Parathyroid adenoma (tissue), 2 donors: ENCODE results near the gene SDK2.

Experiments used
- H2AFZ ChIP-seq: fragments of 300-600 bp; sonication (generic); one replicate; pipeline ENCODE4 v1.7.0; 2017; ENCODE audit warnings: antibody characterized with exemption, mild to moderate bottlenecking
- H3K27ac ChIP-seq: fragments of 300-600 bp; sonication (generic); one replicate; pipeline ENCODE4 v1.7.0; 2017
- H3K27me3 ChIP-seq: fragments of 300-600 bp; sonication (generic); one replicate; pipeline ENCODE4 v1.7.0; 2017; ENCODE audit warnings: low read length; ENCODE audit not compliant: control insufficient read depth, insufficient read depth
- H3K36me3 ChIP-seq: fragments of 300-600 bp; sonication (generic); one replicate; pipeline ENCODE4 v1.7.0; 2017; ENCODE audit warnings: low read length; ENCODE audit not compliant: control insufficient read depth, insufficient read depth
- H3K4me1 ChIP-seq: fragments of 300-600 bp; sonication (generic); one replicate; pipeline ENCODE4 v1.7.0; 2017; ENCODE audit warnings: control low read depth
- H3K4me2 ChIP-seq: fragments of 300-600 bp; sonication (generic); one replicate; pipeline ENCODE4 v1.7.0; 2017; ENCODE audit warnings: low read length
- H3K4me3 ChIP-seq: fragments of 300-600 bp; sonication (generic); one replicate; pipeline ENCODE4 v1.7.0; 2017; ENCODE audit warnings: low read depth, low read length
- H3K79me2 ChIP-seq: fragments of 300-600 bp; sonication (generic); one replicate; pipeline ENCODE4 v1.7.0; 2017; ENCODE audit warnings: control low read depth
- H3K9ac ChIP-seq: fragments of 300-600 bp; sonication (generic); one replicate; pipeline ENCODE4 v1.7.0; 2017; ENCODE audit warnings: mild to moderate bottlenecking
- H3K9me3 ChIP-seq: fragments of 300-600 bp; sonication (generic); one replicate; pipeline ENCODE4 v1.7.0; 2017; ENCODE audit warnings: low read length; ENCODE audit not compliant: control insufficient read depth
- TF ChIP-seq, protein P1 (sequence below): fragments of 300-600 bp; sonication (generic); IDR thresholded peaks from one replicate; pipeline ENCODE4 v1.7.0; 2017; ENCODE audit warnings: antibody characterized with exemption, mild to moderate bottlenecking
- donor health status: primary hyperparathyroidism.

SDK2 gene

DNA sequence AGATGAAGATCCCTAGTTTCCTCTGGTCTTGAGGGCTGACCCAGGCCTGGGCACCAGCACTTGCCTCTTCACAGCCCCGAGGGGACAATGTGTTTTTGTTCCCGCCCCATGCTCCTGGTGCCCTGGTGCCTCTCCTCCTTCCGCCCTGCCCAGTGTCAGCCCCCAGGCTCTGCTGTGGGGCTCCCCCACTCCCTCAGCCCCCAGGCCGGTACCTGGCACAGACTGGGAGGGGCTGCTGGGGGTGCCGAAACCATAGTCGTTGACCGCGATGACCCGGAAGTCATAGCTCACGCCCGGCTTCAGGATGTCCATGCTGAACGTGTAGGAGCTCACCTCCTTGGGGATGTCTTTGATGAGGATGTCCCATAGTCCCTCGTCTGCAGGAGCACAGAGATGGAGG is 292.0 kb downstream of the SDK2 start:
- Histone ChIP-seq H3K27me3 (no peaks in the 10 kb centered on the region), H3K4me1 (no peaks in the 10 kb centered on the region), H3K4me2 (no peak overlapping the region), H3K36me3 (no peaks in the 10 kb centered on the region), H3K27ac (no peak overlapping the region), H3K4me3 (no peak overlapping the region), H3K9ac (no peak overlapping the region), H3K9me3 (no peaks in the 10 kb centered on the region), H2AFZ (no peak overlapping the region), H3K79me2 (no peaks in the 10 kb centered on the region)
- TF ChIP-seq, protein P1, sequence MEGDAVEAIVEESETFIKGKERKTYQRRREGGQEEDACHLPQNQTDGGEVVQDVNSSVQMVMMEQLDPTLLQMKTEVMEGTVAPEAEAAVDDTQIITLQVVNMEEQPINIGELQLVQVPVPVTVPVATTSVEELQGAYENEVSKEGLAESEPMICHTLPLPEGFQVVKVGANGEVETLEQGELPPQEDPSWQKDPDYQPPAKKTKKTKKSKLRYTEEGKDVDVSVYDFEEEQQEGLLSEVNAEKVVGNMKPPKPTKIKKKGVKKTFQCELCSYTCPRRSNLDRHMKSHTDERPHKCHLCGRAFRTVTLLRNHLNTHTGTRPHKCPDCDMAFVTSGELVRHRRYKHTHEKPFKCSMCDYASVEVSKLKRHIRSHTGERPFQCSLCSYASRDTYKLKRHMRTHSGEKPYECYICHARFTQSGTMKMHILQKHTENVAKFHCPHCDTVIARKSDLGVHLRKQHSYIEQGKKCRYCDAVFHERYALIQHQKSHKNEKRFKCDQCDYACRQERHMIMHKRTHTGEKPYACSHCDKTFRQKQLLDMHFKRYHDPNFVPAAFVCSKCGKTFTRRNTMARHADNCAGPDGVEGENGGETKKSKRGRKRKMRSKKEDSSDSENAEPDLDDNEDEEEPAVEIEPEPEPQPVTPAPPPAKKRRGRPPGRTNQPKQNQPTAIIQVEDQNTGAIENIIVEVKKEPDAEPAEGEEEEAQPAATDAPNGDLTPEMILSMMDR, result no peak

DNA sequence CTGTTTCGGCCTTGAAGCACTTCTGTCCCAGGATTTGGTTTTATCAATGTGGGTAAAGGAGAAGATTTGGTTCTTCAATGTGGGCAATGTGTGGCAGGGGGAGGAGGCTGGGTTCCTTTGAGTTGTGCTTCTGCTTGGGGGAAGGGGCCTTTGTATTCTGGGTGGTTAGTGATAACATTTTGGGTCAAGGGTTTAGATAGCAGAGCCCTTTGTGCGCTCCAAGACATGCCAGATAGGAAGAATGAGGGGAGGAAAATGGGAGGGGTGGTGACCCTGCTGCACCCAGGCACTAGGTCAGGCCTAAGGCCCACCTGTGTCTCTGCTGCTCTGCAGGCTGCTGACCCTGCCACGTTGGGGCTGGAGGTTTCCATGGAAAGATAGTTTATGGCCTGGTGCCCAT is 292.5 kb downstream of the SDK2 start:
- H3K4me3 ChIP-seq, result no peak overlapping the region
- H3K27ac ChIP-seq, result no peak overlapping the region
- H3K27me3 ChIP-seq, result no peaks in the 10 kb centered on the region
- no peaks in the 10 kb centered on the region for H3K9me3 ChIP-seq
- H3K4me2 ChIP-seq, result no peak overlapping the region
- H3K4me1 ChIP-seq, result no peaks in the 10 kb centered on the region
- no peak overlapping the region for H2AFZ ChIP-seq
- no peaks in the 10 kb centered on the region for H3K36me3 ChIP-seq
- TF ChIP-seq, protein P1, result no peak
- no peak overlapping the region for H3K9ac ChIP-seq
- H3K79me2 ChIP-seq, result no peaks in the 10 kb centered on the region

GRCh38 chr17:73350864-73351263 is 293.4 kb downstream of the SDK2 start:
- Histone ChIP-seq H3K9me3 (no peaks in the 10 kb centered on the region), H3K4me2 (no peak overlapping the region), H3K4me1 (no peaks in the 10 kb centered on the region), H3K9ac (no peak overlapping the region), H3K27me3 (no peaks in the 10 kb centered on the region), H3K27ac (no peak overlapping the region), H3K4me3 (no peak overlapping the region), H2AFZ (no peak overlapping the region), H3K79me2 (no peaks in the 10 kb centered on the region), H3K36me3 (no peaks in the 10 kb centered on the region)
- TF ChIP-seq, protein P1, result no peak

DNA sequence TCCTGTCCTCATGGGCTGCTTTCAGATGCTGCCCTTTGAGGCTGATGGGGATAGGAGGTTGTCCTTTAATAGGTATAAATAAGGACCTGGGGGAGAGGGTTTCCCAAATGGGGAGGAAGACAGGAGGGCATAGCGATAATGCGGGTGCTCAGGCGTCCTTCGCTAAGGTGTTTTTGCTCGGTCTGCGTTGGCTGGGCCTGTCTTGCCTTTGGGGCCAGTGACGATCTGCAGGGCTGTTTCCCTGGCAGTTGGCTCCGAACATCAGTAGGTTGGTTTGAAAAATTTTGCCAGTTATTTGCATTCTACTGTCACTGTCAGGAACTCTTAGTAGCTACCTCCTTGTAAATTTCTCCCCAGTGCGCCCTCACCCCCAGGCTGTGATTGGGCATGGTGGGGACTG is 294.6 kb downstream of the SDK2 start:
- no peaks in the 10 kb centered on the region for H3K9me3 ChIP-seq
- no peak overlapping the region for H2AFZ ChIP-seq
- no peak overlapping the region for H3K4me3 ChIP-seq
- H3K4me1 ChIP-seq, result no peaks in the 10 kb centered on the region
- H3K9ac ChIP-seq, result no peak overlapping the region
- TF ChIP-seq, protein P1, result no peak
- H3K27ac ChIP-seq, result no peak overlapping the region
- no peak overlapping the region for H3K4me2 ChIP-seq
- H3K27me3 ChIP-seq, result no peaks in the 10 kb centered on the region
- H3K36me3 ChIP-seq, result no peaks in the 10 kb centered on the region
- no peaks in the 10 kb centered on the region for H3K79me2 ChIP-seq

- Histone ChIP-seq H3K4me2 (no peak overlapping the region), H3K27ac (no peak overlapping the region), H3K9ac (no peak overlapping the region), H3K4me3 (no peak overlapping the region), H3K9me3 (no peaks in the 10 kb centered on the region), H3K4me1 (no peaks in the 10 kb centered on the region), H3K79me2 (no peaks in the 10 kb centered on the region), H3K27me3 (no peaks in the 10 kb centered on the region), H3K36me3 (no peaks in the 10 kb centered on the region), H2AFZ (no peak overlapping the region)
- TF ChIP-seq, protein P1, result no peak
Measured at GRCh38 chr17:73349138-73349537, 295.1 kb downstream of the SDK2 start.
